GM18870 (cell line): ENCODE measurements around the gene TSPAN6.

ENCODE experiments used
- ATAC-seq: cut with Tn5 transposase; IDR thresholded peaks from one replicate; pipeline ENCODE4 v1.9.1; 2021; ENCODE audit warnings: moderate library complexity; ENCODE audit not compliant: unreplicated experiment

The TSPAN6 gene

GRCh38 chrX:100636321-100636991 lies at the start of gene TSPAN6:
Gene TSPAN6, minus strand, starts transcription at chrX:100636806. Its CDS starts 112 bp downstream, at chrX:100636694.
- peak; percentile 89 for ATAC-seq

- ATAC-seq = no peak
These were observed 49.3 kb upstream of the TSPAN6 start for GRCh38 chrX:100685997-100686305.

GRCh38 chrX:100685284-100685996 lies 48.8 kb upstream of the TSPAN6 start:
- ATAC-seq = peak; percentile 78

GRCh38 chrX:100682939-100683338 lies 46.3 kb upstream of the TSPAN6 start:
- no peak for ATAC-seq

- ATAC-seq = no peak
These were observed 45.0 kb upstream of the TSPAN6 start for GRCh38 chrX:100681599-100681998.

GRCh38 chrX:100680756-100681155 lies 44.1 kb upstream of the TSPAN6 start:
- no peak for ATAC-seq

- ATAC-seq = no peak
These were observed 41.1 kb upstream of the TSPAN6 start for GRCh38 chrX:100677611-100678181.

GRCh38 chrX:100674705-100675104 lies 38.1 kb upstream of the TSPAN6 start:
- ATAC-seq = peak; percentile 50

- ATAC-seq = no peak
These were observed 36.9 kb upstream of the TSPAN6 start for GRCh38 chrX:100673397-100673953.

GRCh38 chrX:100672966-100673365 lies 36.4 kb upstream of the TSPAN6 start:
- no peak for ATAC-seq

GRCh38 chrX:100663642-100664041 lies 27.0 kb upstream of the TSPAN6 start:
- no peak for ATAC-seq

- ATAC-seq = no peak
These were observed 26.2 kb upstream of the TSPAN6 start for GRCh38 chrX:100662796-100663195.

GRCh38 chrX:100662170-100662569 lies 25.6 kb upstream of the TSPAN6 start:
- ATAC-seq = no peak

GRCh38 chrX:100659431-100660137 lies 23.0 kb upstream of the TSPAN6 start:
- ATAC-seq = no peak

GRCh38 chrX:100658941-100659381 lies 22.4 kb upstream of the TSPAN6 start:
- no peak for ATAC-seq

- no peak for ATAC-seq
These were observed 17.7 kb upstream of the TSPAN6 start for GRCh38 chrX:100654261-100654660.

- ATAC-seq = no peak
These were observed 15.7 kb upstream of the TSPAN6 start for GRCh38 chrX:100652266-100652665.

GRCh38 chrX:100650841-100651240 lies 14.2 kb upstream of the TSPAN6 start:
- ATAC-seq = peak; percentile 47

- no peak for ATAC-seq
These were observed 13.1 kb upstream of the TSPAN6 start for GRCh38 chrX:100649550-100650356.
